Inferior parietal cortex (tissue), 1 donor: ENCODE results near the gene RRP9.
"Not testable (repeated sequence)": the region's sequence is repeated elsewhere in the genome, so short reads cannot be mapped to it uniquely, and the experiment has no call there.

Source experiments
- DNase-seq: peaks from one replicate; pipeline ENCODE4 v3.0.0-alpha.2; 2016; ENCODE audit errors: extremely low spot score

Gene RRP9, protein sequence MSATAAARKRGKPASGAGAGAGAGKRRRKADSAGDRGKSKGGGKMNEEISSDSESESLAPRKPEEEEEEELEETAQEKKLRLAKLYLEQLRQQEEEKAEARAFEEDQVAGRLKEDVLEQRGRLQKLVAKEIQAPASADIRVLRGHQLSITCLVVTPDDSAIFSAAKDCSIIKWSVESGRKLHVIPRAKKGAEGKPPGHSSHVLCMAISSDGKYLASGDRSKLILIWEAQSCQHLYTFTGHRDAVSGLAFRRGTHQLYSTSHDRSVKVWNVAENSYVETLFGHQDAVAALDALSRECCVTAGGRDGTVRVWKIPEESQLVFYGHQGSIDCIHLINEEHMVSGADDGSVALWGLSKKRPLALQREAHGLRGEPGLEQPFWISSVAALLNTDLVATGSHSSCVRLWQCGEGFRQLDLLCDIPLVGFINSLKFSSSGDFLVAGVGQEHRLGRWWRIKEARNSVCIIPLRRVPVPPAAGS

DNA sequence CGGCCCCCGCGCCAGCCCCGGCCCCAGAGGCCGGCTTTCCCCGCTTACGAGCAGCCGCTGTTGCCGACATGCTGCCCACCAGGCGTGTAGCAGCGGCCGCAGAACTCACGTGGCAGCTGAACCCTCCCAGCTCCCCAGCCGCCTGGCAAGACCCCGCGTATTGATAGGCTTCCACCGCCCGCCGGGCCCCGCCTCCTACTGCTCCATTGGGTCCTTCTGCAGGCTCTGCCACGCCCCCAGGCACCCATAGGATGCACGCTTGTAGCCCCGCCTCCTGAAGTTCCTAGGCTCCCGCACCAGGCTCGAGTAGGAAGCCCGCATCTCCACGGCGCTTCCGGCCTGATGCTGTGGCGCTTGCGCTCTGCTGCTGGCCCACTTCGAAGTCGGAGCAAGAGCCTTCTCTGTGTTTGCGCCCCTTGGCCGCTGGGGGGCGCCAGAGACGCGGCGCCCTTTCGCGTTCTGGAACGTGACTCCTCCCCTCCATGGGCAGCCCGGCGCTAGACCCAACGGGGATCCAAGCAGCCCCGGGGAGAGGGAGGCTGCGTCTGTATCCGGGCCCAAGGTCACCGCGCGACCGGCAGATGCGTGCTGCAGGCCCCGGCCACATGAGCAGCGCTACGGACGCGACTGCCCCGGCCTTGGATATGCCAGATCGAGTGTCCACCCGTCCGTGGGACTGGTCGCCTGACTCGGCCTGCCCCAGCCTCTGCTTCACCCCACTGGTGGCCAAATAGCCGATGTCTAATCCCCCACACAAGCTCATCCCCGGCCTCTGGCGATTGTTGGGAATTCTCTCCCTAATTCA is at the start of gene RRP9, which contains the start of gene PARP3:
RRP9 (minus strand) TSS at position 107 of the 805 bp plus-strand sequence; CDS start at position 70, 37 bp downstream.
PARP3 (plus strand) TSS at position 566 of the 805 bp plus-strand sequence. CDS start 993 bp downstream, outside the sequence.
- DNase-seq = peak; percentile 99

DNA sequence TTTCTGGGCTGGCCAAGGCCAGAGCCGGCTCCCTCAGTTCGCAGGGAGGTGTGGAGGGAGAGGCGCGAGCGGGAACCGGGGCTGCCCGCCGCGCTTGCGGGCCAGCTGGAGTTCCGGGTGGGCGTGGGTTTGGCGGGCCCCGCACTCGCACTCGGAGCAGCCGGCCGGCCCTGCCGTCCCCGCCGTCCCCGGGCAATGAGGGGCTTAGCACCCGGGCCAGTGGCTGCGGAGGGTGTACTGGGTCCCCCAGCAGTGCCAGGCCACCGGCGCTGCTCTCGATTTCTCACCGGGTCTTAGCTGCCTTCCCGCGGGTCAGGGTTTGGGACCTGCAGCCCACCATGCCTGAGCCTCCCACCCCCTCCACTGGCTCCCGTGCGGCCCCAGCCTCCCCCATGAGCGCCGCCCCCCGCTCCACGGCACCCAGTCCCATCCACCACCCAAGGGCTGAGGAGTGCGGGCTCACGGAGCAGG is 48.8 kb upstream of the RRP9 start:
- DNase-seq = not testable (repeated sequence)

DNA sequence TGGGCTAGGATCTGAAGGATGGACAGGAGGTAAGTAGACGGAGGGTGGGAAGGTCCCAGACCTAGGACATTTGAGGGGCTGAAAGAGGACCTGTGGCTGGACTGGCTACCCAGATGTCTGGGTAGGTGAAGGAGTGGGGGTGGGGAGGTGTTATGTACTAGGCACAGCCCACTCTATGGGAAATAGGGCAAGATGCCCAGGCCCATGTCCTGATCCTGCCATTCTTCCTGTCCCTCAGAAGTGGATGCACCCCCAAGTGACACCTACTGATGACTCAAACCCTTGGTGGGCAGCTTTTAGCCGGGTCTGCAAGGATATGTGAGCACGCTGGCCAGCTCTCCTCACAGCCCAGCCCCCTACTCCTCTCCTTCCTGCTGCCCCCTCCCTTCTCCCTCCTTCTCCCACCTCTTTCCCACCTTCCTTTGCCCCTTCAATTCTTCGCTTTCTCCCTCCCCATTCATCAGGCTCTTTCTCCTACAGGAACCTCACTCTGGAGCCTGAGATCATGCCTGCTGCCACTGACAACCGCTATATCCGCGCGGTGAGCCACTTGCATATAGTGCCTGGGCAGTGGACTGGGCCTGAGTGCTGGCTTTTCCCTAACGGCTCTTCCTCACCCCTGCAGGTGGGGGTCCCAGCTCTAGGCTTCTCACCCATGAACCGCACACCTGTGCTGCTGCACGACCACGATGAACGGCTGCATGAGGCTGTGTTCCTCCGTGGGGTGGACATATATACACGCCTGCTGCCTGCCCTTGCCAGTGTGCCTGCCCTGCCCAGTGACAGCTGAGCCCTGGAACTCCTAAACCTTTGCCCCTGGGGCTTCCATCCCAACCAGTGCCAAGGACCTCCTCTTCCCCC is 46.8 kb upstream of the RRP9 start:
- DNase-seq = no peak

DNA sequence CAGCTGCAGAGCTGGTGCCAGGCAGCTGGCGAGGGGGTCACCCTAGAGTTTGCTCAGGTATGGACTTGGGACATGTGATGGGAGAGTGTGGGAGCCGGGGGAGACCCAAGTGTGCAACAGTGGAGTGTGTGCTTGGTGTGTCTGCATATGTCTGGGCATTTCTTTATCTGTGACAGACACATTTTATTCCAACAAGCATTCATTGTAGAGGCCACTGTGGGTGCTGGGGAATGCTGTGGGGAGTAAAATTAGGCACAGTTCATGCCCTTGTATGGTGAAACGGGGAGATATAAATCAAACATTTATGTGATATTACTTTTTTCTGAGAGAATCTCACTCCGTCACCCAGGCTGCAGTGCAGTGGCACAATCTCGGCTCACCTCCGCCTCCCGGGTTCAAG is 45.9 kb upstream of the RRP9 start:
- no peak for DNase-seq

DNA sequence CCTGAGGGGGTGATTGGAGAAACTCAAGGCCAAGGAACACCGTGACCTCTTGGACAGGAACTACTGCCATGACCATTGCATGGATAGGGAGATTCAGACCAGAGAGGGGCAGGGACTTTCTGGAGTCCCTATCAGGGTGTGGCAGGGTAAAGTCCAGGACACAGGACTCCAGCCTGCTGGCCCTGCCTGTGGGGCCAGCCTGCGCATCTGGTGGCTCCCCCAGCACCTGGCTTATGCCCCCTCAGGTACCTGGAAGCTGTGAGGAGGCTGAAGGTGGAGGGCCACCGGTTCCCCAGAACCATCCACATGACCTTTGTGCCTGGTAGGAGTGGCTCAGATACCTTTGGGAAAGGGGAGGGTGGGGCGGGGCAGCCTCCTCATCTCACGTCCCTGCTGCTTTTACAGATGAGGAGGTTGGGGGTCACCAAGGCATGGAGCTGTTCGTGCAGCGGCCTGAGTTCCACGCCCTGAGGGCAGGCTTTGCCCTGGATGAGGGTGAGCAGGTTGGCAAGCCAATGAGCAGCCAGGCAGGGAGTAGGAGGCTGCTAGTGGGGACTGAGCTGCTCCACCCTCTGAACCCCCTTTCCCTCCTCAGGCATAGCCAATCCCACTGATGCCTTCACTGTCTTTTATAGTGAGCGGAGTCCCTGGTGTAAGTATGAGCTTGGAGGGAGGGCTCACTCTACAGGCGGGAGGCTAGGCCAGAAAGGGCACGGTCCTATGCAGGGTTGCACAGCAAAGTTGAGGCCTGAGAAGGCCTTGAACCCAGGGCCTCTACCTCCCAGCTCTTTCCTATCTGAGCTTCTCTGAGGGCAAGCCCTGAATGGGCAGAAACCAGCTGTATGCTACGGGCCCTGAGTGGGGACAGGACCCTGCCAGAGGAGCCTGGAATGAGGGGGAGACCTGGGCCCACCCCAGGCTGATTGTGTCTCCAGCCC is 44.6 kb upstream of the RRP9 start:
- no peak for DNase-seq

DNA sequence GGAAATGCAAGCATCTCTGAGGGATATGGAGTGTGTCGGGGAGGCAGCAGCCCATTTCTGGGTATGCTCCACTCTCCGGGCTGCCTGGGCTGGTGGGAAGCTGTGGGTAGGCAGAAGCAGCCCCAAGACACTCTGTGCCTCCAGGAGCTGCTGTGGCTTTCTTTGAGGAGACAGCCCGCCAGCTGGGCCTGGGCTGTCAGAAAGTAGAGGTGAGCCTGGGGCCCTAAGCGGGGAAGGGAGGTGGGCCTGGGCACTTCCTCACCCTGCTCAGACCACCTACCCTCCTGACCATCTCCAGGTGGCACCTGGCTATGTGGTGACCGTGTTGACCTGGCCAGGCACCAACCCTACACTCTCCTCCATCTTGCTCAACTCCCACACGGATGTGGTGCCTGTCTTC is 43.4 kb upstream of the RRP9 start:
- DNase-seq = no peak

DNA sequence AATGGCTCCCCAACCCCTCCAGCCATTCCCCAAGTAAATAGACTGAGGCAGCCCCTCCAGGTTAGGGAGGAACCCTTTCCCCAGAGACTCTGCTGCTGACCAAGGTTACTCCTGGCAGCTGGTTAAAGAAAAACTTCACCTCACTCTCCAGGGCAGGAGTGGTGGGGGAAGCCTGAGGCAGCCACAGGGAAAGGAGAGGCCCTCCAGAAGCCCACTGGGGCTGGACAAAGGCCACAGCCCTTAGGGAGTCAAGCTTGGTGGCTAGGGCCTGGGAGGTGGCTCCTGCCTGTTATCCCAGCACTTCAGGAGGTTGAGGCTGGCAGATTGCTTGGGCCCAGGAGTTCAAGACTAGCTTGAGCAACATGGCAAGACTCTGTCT is 42.6 kb upstream of the RRP9 start:
- DNase-seq = no peak

DNA sequence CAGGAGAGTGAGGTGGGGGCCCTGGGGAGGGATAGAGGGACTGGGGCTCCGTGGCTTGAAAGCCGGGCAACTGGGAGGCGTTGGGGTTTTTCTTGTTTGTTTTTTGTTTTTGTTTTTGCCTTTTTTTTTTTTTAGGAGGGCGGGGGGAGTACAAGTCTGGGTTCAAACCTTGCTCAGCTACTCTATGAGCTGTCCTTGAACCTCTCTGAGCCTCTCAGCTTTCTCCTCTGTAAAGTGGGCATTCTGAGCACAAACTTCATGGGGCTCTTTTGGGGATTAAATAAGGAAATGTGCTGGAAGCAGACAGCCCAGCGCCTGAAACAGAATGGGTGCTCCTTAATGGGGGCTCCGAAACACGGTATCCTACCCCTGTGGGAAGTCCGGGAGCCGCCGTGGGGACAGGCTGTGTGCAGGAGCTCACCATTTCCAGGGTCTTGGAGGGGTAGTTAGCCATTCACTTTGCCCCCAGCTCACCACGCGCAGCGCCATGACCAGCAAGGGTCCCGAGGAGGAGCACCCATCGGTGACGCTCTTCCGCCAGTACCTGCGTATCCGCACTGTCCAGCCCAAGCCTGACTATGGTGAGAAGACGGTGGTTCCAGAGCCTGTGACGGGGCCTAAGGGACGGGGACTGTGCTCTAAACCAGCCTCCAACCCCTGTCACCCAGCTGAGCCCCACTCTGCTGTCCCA is 42.0 kb upstream of the RRP9 start:
- DNase-seq = no peak

DNA sequence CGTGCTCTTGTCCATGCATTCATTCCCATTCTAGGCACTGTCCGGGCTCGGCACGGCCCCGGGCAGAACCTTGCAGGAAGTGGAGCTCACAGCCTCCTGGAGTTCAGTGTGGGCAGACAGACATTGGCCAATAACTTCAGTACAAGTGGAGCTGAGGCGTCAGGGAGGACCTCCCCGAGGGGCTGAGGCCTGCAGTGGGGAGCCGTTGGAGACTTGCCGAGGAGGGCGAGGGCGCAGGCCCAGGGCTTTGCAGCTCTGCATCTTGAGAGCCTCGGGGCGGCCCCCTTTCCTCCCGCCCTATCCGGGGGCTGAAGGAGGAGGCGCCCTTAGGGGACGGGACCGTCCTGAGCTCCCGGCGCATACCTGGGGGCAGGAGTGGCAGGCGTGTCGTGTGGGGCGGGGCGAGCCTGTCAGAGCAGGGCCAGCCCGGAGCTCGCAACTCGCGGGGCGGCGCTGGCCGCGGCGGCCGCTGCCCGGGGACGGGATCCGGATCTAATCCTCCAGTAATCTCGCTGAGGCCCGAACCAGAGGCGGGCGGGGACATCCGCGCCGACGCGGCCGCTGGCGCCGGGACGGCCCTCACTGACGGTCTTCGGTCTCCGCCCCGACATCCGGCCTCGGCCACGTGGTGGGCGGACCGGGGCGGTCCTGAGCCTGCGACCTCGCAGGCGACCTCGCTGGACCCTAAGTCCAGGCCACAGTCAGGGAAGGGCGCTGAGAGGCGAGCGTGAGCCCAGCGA is 41.3 kb upstream of the RRP9 start, which contains the start of gene ACY1:
ACY1 (plus strand) TSS at position 698 of the 740 bp plus-strand sequence. CDS start 530 bp downstream, outside the sequence.
- DNase-seq = peak; percentile 70

DNA sequence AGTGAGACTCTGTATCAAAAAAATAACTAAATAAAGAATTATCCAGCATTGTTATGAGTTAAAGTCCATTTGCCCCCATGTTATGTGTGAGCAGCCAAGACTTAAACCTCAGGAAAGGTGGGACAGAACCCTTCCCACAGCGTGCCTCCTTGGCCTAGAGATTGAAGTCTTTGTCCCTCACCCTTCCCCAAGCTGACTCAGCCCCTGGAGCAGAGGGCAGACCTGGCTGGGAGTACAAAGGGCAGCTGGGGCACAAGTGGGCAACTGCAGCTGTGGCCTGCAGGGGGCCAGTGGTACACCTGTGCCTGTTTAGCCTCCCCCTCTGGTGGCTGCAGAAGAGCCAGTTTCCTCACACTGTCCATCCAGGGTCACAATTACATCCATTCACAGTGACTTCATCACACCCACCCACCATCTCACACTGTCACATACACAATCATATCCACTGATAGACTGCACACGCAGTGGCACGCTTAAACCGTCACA is 40.7 kb upstream of the RRP9 start:
- no peak for DNase-seq

DNA sequence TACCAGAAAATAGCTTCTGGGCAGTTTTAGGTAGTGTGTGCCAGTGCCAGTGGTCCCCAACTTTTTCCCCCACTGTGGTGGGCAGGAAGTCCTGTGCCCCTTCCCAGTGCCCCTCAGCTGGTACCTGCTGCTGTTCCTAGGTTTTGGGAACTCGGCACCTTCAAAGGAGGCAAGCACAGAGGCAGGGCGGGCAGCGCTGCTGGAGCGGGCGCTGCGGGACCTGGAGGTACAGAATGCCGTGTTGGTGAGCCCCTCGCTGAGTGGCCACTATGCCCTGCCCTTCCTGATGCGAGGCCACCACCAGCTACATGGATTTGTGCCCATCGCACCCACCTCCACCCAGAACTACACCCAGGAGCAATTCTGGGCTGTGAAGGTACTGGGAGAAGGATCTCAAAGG is 38.5 kb upstream of the RRP9 start:
- DNase-seq = no peak

DNA sequence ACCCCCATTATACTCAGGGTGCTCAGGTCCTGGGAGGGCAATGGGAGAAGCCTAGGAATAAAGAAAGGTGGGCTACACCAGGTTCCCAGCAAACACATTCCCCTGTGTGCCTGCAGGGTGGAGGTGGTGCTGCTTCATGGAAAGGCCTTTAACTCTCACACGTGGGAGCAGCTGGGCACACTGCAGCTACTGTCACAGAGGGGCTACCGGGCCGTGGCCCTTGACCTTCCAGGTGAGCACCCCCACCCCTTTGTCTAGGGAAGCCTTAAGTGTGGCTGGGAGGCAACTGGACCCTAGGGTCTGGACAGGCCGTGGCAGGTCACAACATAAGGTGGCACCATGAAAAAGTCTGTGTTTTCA is 36.4 kb upstream of the RRP9 start:
- DNase-seq = no peak

DNA sequence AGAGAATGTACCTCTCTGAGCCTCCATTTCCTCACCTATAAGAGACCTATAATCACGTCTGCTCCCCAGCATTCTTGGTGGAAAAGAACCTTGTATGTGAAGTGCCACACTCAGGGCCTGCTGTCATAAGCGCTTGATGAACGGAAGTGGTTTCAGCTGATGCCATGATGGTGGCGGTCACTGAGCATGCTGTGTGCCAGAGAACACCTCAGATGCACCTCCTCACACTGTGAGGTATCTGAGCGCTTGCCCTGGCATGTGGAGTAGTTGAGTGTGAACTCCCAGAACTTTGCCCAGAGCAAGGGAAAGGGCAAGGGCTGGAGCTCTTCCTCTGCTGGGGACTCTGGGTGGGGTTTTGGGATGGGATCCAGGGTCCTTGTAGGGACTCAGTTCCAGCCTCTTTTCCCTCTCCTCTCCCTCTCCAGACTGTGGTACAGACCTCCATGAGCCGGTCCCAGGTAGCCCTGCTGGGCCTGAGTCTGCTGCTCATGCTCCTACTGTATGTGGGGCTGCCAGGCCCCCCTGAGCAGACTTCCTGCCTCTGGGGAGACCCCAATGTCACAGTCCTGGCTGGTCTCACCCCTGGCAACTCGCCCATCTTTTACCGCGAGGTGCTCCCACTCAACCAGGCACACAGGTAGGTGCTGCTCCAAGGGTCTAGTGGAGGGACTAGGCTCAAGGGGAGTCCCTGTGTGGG is 35.9 kb upstream of the RRP9 start:
- no peak for DNase-seq

DNA sequence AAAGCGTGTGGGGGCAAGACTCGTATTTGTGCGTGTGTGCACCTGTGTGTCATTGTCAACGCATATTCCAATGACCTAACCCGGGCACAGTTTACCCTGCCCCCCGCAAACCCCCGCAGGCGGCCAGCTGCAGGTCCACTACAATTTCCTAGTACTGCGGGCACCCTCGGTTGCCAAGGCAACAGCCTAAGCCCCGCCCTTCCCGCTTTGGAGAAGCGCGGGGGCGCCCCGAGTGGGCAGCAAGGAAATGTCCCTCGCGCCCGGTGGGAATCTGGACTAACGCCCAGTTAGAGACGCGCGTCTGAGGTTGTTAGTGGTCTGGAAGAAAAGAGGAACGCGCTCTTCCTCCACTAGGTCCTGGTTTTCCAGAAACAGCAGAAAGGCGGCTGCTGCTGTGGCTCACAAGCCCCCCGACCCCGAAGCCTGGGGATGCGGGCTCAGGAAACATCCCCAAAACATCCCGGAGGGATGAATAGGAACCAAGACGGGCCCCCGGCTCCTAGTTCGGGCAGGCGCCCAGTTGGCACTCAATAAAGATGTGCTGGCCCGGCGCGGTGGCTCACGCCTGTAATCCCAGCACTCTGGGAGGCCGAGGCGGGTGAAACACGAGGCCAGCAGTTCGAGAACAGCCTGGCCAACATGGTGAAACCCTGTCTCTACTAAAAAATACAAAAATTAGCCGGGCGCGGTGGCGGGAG is 34.3 kb upstream of the RRP9 start:
- peak; percentile 82 for DNase-seq

DNA sequence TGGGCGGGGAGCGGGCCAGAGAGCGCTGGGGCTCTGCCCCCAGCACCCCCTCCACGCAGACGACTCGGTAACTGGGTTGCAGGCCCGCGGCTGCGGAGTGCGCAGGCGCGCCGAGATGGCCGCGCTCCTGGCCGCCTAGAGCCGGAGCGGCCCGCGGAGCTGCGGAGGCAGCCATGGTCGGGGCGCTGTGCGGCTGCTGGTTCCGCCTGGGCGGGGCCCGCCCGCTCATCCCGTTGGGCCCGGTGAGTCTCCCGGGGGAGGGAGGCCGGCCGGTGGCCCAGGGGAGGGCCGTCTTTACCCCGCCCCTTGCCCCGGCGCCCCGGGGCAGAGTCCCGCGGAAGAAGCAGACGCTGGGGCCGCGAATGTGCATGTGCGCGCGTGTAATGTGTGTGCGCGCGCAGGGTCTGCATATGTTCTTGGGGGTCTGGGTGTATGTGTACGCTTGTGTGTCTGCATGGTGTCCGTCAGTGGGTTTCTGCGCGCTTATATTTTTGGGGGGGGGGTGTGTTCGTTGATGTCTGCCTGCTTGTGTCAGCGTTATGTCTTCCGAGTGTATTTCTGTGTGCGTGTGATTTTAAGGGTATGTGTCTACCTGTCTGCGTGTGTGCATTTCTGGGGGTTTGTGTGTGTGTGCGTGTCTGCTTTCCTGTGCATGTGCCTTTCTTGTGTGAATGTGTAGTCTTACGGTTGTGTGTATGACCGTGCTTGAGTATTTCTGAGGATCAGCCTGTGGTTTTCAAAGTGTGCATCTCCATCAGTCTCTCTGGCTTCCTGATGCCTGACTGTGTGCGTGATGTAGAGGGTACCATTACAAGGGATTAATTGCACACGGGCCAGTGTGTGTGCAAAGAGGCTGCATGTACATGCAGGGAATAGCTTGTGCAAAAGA is 33.5 kb upstream of the RRP9 start, which contains the start of gene ABHD14A:
ABHD14A (plus strand) TSS at position 102 of the 889 bp plus-strand sequence; CDS start at position 174, 72 bp downstream.
- DNase-seq = peak; percentile 74

DNA sequence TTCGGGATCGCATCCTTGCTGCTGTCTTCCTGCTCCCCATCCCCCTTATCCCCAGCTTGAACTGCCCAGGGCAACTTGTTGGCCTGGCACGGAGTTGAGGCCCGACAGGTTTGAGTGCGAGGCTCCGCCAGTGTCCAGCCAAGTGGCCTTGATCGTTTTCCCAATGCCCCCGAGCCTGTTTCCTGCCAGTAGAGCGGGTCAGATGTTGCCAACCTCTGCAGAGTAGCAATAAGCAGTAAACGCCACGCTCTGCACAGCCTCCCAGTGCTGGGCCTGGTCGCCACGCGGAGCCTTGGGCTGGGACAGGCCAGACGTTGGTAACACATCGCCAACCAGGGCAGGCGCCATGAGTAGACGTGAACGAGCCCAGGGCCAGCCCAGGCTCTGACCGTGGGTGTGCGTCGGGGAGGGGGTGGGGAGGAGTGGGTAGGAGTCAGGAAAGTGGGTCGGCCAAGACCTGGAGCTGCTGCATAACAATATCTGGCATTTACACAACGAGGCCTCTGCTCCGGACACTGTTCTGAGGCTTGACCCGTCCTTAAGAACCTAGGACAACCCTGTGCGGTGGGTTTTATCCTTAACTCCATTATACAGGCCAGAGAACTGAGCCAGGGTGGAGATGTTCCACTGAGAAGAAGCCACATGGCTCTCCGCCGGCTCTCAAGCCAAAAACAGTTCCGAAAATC is 32.7 kb upstream of the RRP9 start:
- DNase-seq = no peak
